ENCODE data around the gene INPP5A.

The INPP5A gene

DNA sequence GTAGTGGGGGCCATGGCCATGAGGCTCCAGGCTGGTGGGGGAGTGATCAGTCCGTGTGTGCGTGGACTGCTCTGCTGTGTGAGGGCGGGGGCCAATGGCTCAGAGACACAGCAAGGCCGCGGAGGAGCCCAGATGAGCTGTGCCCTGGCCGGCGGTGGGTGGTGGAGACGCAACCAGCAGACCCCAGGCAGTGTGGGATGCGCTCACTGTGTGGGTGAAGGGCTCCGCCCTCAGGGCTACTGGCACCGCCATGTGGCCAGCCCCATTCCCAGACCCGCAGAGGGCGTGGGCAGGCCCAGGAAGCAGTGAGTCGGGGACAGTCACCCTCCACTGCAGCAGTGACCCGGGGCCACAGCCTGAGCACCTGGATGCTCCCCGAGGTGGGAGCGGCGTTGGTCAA is 239.2 kb downstream of the INPP5A start:
- H3K4me3 ChIP-seq (replicated peaks; ENCODE audit: insufficient read depth, low read length), result no peak overlapping the region
- DNase-seq (ENCODE audit: low read depth in 1 of 2, low spot score in 1 of 2), result no peak
- no peaks in the 10 kb centered on the region for H3K27me3 ChIP-seq (ENCODE audit: insufficient read depth, poor library complexity, severe bottlenecking)
- no peak overlapping the region for H3K27ac ChIP-seq (replicated peaks)
- no peak for TF ChIP-seq SPI1 (IDR thresholded peaks at IDR 0.05; ENCODE audit: borderline replicate concordance, low read depth)
- TF ChIP-seq, protein P1, sequence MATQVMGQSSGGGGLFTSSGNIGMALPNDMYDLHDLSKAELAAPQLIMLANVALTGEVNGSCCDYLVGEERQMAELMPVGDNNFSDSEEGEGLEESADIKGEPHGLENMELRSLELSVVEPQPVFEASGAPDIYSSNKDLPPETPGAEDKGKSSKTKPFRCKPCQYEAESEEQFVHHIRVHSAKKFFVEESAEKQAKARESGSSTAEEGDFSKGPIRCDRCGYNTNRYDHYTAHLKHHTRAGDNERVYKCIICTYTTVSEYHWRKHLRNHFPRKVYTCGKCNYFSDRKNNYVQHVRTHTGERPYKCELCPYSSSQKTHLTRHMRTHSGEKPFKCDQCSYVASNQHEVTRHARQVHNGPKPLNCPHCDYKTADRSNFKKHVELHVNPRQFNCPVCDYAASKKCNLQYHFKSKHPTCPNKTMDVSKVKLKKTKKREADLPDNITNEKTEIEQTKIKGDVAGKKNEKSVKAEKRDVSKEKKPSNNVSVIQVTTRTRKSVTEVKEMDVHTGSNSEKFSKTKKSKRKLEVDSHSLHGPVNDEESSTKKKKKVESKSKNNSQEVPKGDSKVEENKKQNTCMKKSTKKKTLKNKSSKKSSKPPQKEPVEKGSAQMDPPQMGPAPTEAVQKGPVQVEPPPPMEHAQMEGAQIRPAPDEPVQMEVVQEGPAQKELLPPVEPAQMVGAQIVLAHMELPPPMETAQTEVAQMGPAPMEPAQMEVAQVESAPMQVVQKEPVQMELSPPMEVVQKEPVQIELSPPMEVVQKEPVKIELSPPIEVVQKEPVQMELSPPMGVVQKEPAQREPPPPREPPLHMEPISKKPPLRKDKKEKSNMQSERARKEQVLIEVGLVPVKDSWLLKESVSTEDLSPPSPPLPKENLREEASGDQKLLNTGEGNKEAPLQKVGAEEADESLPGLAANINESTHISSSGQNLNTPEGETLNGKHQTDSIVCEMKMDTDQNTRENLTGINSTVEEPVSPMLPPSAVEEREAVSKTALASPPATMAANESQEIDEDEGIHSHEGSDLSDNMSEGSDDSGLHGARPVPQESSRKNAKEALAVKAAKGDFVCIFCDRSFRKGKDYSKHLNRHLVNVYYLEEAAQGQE (IDR thresholded peaks at IDR 0.05; ENCODE audit: insufficient replicate concordance, low read depth), result no peak
- TF ChIP-seq, protein P2, sequence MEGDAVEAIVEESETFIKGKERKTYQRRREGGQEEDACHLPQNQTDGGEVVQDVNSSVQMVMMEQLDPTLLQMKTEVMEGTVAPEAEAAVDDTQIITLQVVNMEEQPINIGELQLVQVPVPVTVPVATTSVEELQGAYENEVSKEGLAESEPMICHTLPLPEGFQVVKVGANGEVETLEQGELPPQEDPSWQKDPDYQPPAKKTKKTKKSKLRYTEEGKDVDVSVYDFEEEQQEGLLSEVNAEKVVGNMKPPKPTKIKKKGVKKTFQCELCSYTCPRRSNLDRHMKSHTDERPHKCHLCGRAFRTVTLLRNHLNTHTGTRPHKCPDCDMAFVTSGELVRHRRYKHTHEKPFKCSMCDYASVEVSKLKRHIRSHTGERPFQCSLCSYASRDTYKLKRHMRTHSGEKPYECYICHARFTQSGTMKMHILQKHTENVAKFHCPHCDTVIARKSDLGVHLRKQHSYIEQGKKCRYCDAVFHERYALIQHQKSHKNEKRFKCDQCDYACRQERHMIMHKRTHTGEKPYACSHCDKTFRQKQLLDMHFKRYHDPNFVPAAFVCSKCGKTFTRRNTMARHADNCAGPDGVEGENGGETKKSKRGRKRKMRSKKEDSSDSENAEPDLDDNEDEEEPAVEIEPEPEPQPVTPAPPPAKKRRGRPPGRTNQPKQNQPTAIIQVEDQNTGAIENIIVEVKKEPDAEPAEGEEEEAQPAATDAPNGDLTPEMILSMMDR (IDR thresholded peaks at IDR 0.05; ENCODE audit: insufficient read depth, low read length), result no peak
- no peak for TF ChIP-seq POLR2AphosphoS5 (IDR thresholded peaks at IDR 0.05; ENCODE audit: low read depth)
- no peak for TF ChIP-seq GABPA (IDR thresholded peaks at IDR 0.05; ENCODE audit: low read depth)

DNA sequence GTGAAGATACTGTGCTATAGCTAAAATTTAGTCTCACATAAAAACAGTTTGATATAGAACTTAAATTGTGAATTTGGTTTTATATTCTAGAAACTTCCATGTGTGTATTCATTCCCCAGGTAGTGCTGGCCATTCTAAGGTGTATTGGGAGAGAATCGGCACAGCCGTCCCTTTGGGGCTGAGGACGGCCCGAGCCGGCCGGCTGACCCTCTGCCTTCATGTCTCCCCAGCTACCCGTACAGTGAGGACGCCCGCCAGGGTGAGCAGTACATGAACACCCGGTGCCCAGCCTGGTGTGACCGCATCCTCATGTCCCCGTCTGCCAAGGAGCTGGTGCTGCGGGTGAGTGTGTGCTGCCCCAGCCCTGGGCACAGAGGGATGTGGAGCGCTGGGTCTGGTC is 239.9 kb downstream of the INPP5A start:
- H3K27me3 ChIP-seq (ENCODE audit: insufficient read depth, poor library complexity, severe bottlenecking), result no peaks in the 10 kb centered on the region
- no peak overlapping the region for H3K27ac ChIP-seq (replicated peaks)
- TF ChIP-seq, protein P1 (IDR thresholded peaks at IDR 0.05; ENCODE audit: insufficient replicate concordance, low read depth), result no peak
- no peak for TF ChIP-seq GABPA (IDR thresholded peaks at IDR 0.05; ENCODE audit: low read depth)
- no peak for TF ChIP-seq SPI1 (IDR thresholded peaks at IDR 0.05; ENCODE audit: borderline replicate concordance, low read depth)
- TF ChIP-seq, protein P2 (IDR thresholded peaks at IDR 0.05; ENCODE audit: insufficient read depth, low read length), result no peak
- no peak for TF ChIP-seq POLR2AphosphoS5 (IDR thresholded peaks at IDR 0.05; ENCODE audit: low read depth)
- DNase-seq (ENCODE audit: low read depth in 1 of 2, low spot score in 1 of 2), result no peak
- no peak overlapping the region for H3K4me3 ChIP-seq (replicated peaks; ENCODE audit: insufficient read depth, low read length)

DNA sequence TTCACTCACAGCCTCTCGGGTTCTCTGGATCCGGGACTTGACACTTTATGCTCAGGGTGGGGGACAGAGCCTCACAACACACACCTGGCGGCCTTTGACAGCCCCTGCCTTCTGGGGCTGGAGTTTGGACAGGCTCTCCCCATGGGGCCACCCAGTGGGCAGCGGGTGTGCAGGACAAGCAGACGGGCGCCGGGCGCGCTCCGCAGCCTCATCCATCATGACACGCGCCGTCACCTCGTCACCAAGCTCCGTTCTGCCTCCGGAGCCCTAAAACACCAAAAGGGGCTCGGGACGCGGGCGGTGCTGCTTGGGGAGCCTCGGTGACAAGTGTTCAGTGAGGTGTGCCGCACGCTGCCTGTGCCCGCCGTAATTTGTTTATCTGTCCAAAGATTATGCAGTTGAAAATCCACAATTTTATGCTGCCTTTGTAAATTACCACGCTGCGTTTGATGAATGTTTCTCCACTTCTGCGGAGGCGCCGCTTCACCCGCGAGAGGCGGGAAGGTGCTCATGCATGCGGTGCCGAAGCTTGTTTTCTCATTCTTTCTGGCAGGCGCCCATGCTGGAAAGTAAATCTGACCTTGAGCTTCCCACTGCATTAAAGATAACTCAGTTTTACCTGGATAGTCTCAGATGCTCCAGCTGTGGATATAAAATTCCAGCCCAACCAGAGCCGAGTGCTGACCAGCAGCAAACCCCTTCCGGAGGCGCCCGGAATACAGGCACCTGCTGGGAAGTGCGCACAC is 242.1 kb downstream of the INPP5A start:
- no peak overlapping the region for H3K4me3 ChIP-seq (replicated peaks; ENCODE audit: insufficient read depth, low read length)
- DNase-seq (ENCODE audit: low read depth in 1 of 2, low spot score in 1 of 2), result no peak
- TF ChIP-seq, protein P1 (IDR thresholded peaks at IDR 0.05; ENCODE audit: insufficient replicate concordance, low read depth), result no peak
- no peak for TF ChIP-seq SPI1 (IDR thresholded peaks at IDR 0.05; ENCODE audit: borderline replicate concordance, low read depth)
- TF ChIP-seq GABPA (IDR thresholded peaks at IDR 0.05; ENCODE audit: low read depth), result no peak
- TF ChIP-seq, protein P2 (IDR thresholded peaks at IDR 0.05; ENCODE audit: insufficient read depth, low read length), result no peak
- no peak for TF ChIP-seq POLR2AphosphoS5 (IDR thresholded peaks at IDR 0.05; ENCODE audit: low read depth)
- H3K27me3 ChIP-seq (ENCODE audit: insufficient read depth, poor library complexity, severe bottlenecking), result peaks cover 9% of the 10 kb centered on the region
- H3K27ac ChIP-seq (replicated peaks), result no peak overlapping the region
